HEK293 (cell line): ENCODE data around the gene NANS.

Experiments used
- CTCF ChIA-PET: fragments of 350-600 bp; formaldehyde crosslinking; extraction: SDS; loops from one replicate; lab custom pipeline; 2021; ENCODE audit warnings: antibody characterized with exemption; lab: Yijun Ruan, JAX
- POLR2A ChIA-PET: fragments of 300-600 bp; formaldehyde crosslinking; extraction: SDS; loops from one replicate; lab custom pipeline; 2020; ENCODE audit warnings: antibody characterized with exemption, inconsistent platforms; lab: Yijun Ruan, JAX
- H3K27ac ChIP-seq: fragments of 200-500 bp; sonication (Bioruptor generic); 2 replicates; pipeline ENCODE4 v1.5.1; 2014; ENCODE audit warnings: low read depth, low read length, control low read depth, inconsistent platforms; ENCODE audit errors: extremely low read depth
- H3K36me3 ChIP-seq, 2 experiments: fragments of 200-500 bp in 1 of 2; sonication (Bioruptor generic) in 1 of 2; 1 replicate in 1 of 2; 2 replicates in 1 of 2; pipeline ENCODE4 v1.5.1; 2014 to 2017; ENCODE audit warnings: inconsistent platforms in 2 of 2, low read length in 2 of 2; ENCODE audit not compliant: control insufficient read depth in 2 of 2, insufficient read depth in 1 of 2
- H3K4me1 ChIP-seq: fragments of 200-500 bp; sonication (Bioruptor generic); 2 replicates; pipeline ENCODE4 v1.5.1; 2014; ENCODE audit warnings: mild to moderate bottlenecking, low read length, inconsistent platforms; ENCODE audit not compliant: control insufficient read depth, insufficient read depth
- H3K4me3 ChIP-seq: 2 replicates; pipeline ENCODE4 v1.5.1; 2011; ENCODE audit warnings: low read depth, mild to moderate bottlenecking, control low read depth, low read length, moderate library complexity
- H3K9me3 ChIP-seq: fragments of 200-500 bp; sonication (Bioruptor generic); 2 replicates; pipeline ENCODE4 v1.5.1; 2014; ENCODE audit warnings: low read depth, low read length, inconsistent platforms; ENCODE audit not compliant: control insufficient read depth, insufficient read depth
- GFI1B ChIP-seq: fragments of 450-650 bp; formaldehyde crosslinking; IDR thresholded peaks from 2 replicates; pipeline ENCODE4 v1.5.1; 2016; ENCODE audit warnings: missing biosample characterization, missing genetic modification characterization
- GLI4 ChIP-seq: fragments of 450-650 bp; formaldehyde crosslinking; IDR thresholded peaks from 2 replicates; pipeline ENCODE4 v1.5.1; 2016; ENCODE audit warnings: missing biosample characterization, missing genetic modification characterization
- GLIS1 ChIP-seq: fragments of 450-650 bp; formaldehyde crosslinking; IDR thresholded peaks from 2 replicates; pipeline ENCODE4 v1.5.1; 2016; ENCODE audit warnings: missing biosample characterization, missing genetic modification characterization
- MZF1 ChIP-seq: fragments of 450-650 bp; formaldehyde crosslinking; IDR thresholded peaks from 2 replicates; pipeline ENCODE4 v1.5.1; 2017; ENCODE audit warnings: missing biosample characterization, missing genetic modification characterization, borderline replicate concordance
- OVOL3 ChIP-seq: fragments of 450-650 bp; formaldehyde crosslinking; IDR thresholded peaks from 2 replicates; pipeline ENCODE4 v1.5.1; 2016; ENCODE audit warnings: missing biosample characterization, missing genetic modification characterization
- SCRT2 ChIP-seq: fragments of 450-650 bp; formaldehyde crosslinking; IDR thresholded peaks from 2 replicates; pipeline ENCODE4 v1.5.1; 2016; ENCODE audit warnings: missing biosample characterization, missing genetic modification characterization
- TRIM28 ChIP-seq: IDR thresholded peaks from 2 replicates; pipeline ENCODE4 v1.6.1; 2011; ENCODE audit warnings: low read length, control low read depth, borderline replicate concordance
- ZBTB48 ChIP-seq: fragments of 450-650 bp; formaldehyde crosslinking; IDR thresholded peaks from 2 replicates; pipeline ENCODE4 v1.5.1; 2016; ENCODE audit warnings: missing biosample characterization, missing genetic modification characterization
- ZBTB6 ChIP-seq: fragments of 450-650 bp; formaldehyde crosslinking; IDR thresholded peaks from 2 replicates; pipeline ENCODE4 v1.5.1; 2017; ENCODE audit warnings: missing biosample characterization, missing genetic modification characterization
- ZFP3 ChIP-seq: fragments of 450-650 bp; formaldehyde crosslinking; IDR thresholded peaks from 2 replicates; pipeline ENCODE4 v1.5.1; 2016; ENCODE audit warnings: low read depth, missing biosample characterization, missing genetic modification characterization
- ZFP37 ChIP-seq: fragments of 450-650 bp; formaldehyde crosslinking; IDR thresholded peaks from 2 replicates; pipeline ENCODE4 v1.5.1; 2016; ENCODE audit warnings: missing biosample characterization, missing genetic modification characterization
- ZNF133 ChIP-seq: fragments of 450-650 bp; formaldehyde crosslinking; IDR thresholded peaks from 2 replicates; pipeline ENCODE4 v1.5.1; 2016; ENCODE audit warnings: missing biosample characterization, missing genetic modification characterization
- ZNF138 ChIP-seq: fragments of 450-650 bp; formaldehyde crosslinking; IDR thresholded peaks from 2 replicates; pipeline ENCODE4 v1.5.1; 2016; ENCODE audit warnings: missing biosample characterization, missing genetic modification characterization, borderline replicate concordance
- ZNF157 ChIP-seq: fragments of 450-650 bp; formaldehyde crosslinking; IDR thresholded peaks from 2 replicates; pipeline ENCODE4 v1.5.1; 2016; ENCODE audit warnings: missing biosample characterization, missing genetic modification characterization
- ZNF311 ChIP-seq: fragments of 450-650 bp; formaldehyde crosslinking; IDR thresholded peaks from 2 replicates; pipeline ENCODE4 v1.5.1; 2017; ENCODE audit warnings: missing biosample characterization, missing genetic modification characterization, borderline replicate concordance
- ZNF362 ChIP-seq: fragments of 450-650 bp; formaldehyde crosslinking; IDR thresholded peaks from 2 replicates; pipeline ENCODE4 v1.5.1; 2016; ENCODE audit warnings: missing biosample characterization, missing genetic modification characterization
- ZNF473 ChIP-seq: fragments of 450-650 bp; formaldehyde crosslinking; IDR thresholded peaks from 2 replicates; pipeline ENCODE4 v1.5.1; 2017; ENCODE audit warnings: missing biosample characterization, missing genetic modification characterization
- ZNF501 ChIP-seq: fragments of 450-650 bp; formaldehyde crosslinking; IDR thresholded peaks from 2 replicates; pipeline ENCODE4 v1.5.1; 2016; ENCODE audit warnings: missing biosample characterization, missing genetic modification characterization
- ZNF514 ChIP-seq: fragments of 450-650 bp; formaldehyde crosslinking; IDR thresholded peaks from 2 replicates; pipeline ENCODE4 v1.5.1; 2016; ENCODE audit warnings: missing biosample characterization, missing genetic modification characterization
- ZNF561 ChIP-seq: fragments of 450-650 bp; IDR thresholded peaks from 2 replicates; pipeline ENCODE4 v1.5.1; 2018; ENCODE audit warnings: missing biosample characterization, missing genetic modification characterization, borderline replicate concordance
- ZNF596 ChIP-seq: fragments of 450-650 bp; IDR thresholded peaks from 2 replicates; pipeline ENCODE4 v1.5.0; 2018; ENCODE audit warnings: missing biosample characterization, mild to moderate bottlenecking, missing genetic modification characterization, moderate library complexity
- ZNF830 ChIP-seq: fragments of 450-650 bp; IDR thresholded peaks from 2 replicates; pipeline ENCODE4 v1.5.0; 2018; ENCODE audit warnings: missing biosample characterization, missing genetic modification characterization, low read depth, mild to moderate bottlenecking, moderate library complexity
- ZSCAN23 ChIP-seq: fragments of 450-650 bp; formaldehyde crosslinking; IDR thresholded peaks from 2 replicates; pipeline ENCODE4 v1.5.1; 2016; ENCODE audit warnings: missing biosample characterization, missing genetic modification characterization
- ZSCAN30 ChIP-seq: fragments of 450-650 bp; IDR thresholded peaks from 2 replicates; pipeline ENCODE4 v1.5.1; 2018; ENCODE audit warnings: missing biosample characterization, mild to moderate bottlenecking, missing genetic modification characterization, moderate library complexity
- TF ChIP-seq, protein P1 (sequence below): fragments of 450-650 bp; formaldehyde crosslinking; IDR thresholded peaks from 2 replicates; pipeline ENCODE4 v1.5.1; 2016; ENCODE audit warnings: missing biosample characterization, missing genetic modification characterization
- TF ChIP-seq, protein P2 (sequence below): fragments of 450-650 bp; IDR thresholded peaks from 2 replicates; pipeline ENCODE4 v1.5.1; 2018; ENCODE audit warnings: missing biosample characterization, missing genetic modification characterization

NANS gene

DNA sequence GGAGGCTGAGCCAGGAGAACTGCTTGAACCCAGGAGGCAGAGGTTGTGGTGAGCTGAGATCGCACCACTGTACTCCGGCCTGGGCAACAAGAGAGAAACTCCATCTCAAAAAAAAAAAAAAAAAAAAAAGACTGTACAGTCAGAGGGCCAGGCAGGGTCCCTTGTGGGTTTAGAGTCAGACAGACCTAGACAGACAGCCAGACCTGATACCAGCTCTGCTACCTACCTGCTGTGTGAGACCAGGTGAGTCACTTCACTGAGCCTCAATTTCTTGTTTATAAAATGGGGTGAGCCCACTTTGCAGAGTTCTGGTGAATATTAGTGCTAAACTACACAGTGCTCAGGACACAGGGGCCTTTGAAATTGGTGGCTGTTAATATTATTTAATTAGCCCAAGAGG lies 42.8 kb downstream of the NANS start (continued):
- TF ChIP-seq ZNF362 (tag by site-specific recombination) = no peak
- TF ChIP-seq, all 188 proteins: peak for 0

GRCh38 chr9:98099898-98100297 lies 43.4 kb downstream of the NANS start:
- peaks cover 0 to 38% of the 10 kb centered on the region in 2 experiments; a peak in 2 of 3 replicates for H3K36me3 ChIP-seq
- POLR2A ChIA-PET = no interaction called here
- H3K9me3 ChIP-seq = no peaks in the 10 kb centered on the region
- CTCF ChIA-PET = interaction anchor here (0.8 kb wide), 1 partner anchor 25 kb away, joined by 3 read pairs; no protein-coding TSS in a partner anchor
- no peaks in the 10 kb centered on the region for H3K4me1 ChIP-seq
- TF ChIP-seq MZF1 (tag by site-specific recombination) = no peak
- no peak for TF ChIP-seq GLI4
- no peak for TF ChIP-seq ZSCAN23 (tag by site-specific recombination)
- TF ChIP-seq, protein P1, sequence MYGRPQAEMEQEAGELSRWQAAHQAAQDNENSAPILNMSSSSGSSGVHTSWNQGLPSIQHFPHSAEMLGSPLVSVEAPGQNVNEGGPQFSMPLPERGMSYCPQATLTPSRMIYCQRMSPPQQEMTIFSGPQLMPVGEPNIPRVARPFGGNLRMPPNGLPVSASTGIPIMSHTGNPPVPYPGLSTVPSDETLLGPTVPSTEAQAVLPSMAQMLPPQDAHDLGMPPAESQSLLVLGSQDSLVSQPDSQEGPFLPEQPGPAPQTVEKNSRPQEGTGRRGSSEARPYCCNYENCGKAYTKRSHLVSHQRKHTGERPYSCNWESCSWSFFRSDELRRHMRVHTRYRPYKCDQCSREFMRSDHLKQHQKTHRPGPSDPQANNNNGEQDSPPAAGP (tag by site-specific recombination) = no peak
- no peak overlapping the region for H3K27ac ChIP-seq
- no peak overlapping the region for H3K4me3 ChIP-seq

GRCh38 chr9:98100456-98100855 lies 43.9 kb downstream of the NANS start:
- Histone ChIP-seq H3K36me3 (peaks cover 0 to 33% of the 10 kb centered on the region in 2 experiments; a peak in 2 of 3 replicates), H3K4me3 (no peak overlapping the region), H3K9me3 (no peaks in the 10 kb centered on the region), H3K4me1 (no peaks in the 10 kb centered on the region), H3K27ac (no peak overlapping the region)
- ChIA-PET CTCF (interaction anchor here (0.8 kb wide), 1 partner anchor 26 kb away, joined by 3 read pairs; no protein-coding TSS in a partner anchor), POLR2A (no interaction called here)
- TF ChIP-seq ZNF830 (tag by site-specific recombination) (no peak), ZBTB6 (tag by site-specific recombination) (no peak), ZNF157 (tag by site-specific recombination) (no peak), ZNF133 (tag by site-specific recombination) (no peak), OVOL3 (tag by site-specific recombination) (no peak), ZNF473 (no peak), ZNF138 (tag by site-specific recombination) (no peak), TRIM28 (no peak), GLIS1 (tag by site-specific recombination) (no peak), ZNF311 (tag by site-specific recombination) (no peak), ZFP37 (tag by site-specific recombination) (no peak)
- TF ChIP-seq, protein P1 (tag by site-specific recombination) = no peak

- Histone ChIP-seq H3K36me3 (peaks cover 0 to 35% of the 10 kb centered on the region in 2 experiments; a peak in 2 of 3 replicates), H3K27ac (no peak overlapping the region), H3K4me3 (no peak overlapping the region), H3K9me3 (no peaks in the 10 kb centered on the region), H3K4me1 (no peaks in the 10 kb centered on the region)
- CTCF ChIA-PET = interaction anchor here (1.1 kb wide), 2 partner anchors 17 to 179 kb away, joined by 3 read pairs; partner anchors contain the start of genes TRIM14 and TRMO
- POLR2A ChIA-PET = interaction anchor here (0.6 kb wide), 1 partner anchor 156 kb away, joined by 3 read pairs; no protein-coding TSS in a partner anchor
- TF ChIP-seq GFI1B (tag by site-specific recombination) = no peak
- TF ChIP-seq, protein P2, sequence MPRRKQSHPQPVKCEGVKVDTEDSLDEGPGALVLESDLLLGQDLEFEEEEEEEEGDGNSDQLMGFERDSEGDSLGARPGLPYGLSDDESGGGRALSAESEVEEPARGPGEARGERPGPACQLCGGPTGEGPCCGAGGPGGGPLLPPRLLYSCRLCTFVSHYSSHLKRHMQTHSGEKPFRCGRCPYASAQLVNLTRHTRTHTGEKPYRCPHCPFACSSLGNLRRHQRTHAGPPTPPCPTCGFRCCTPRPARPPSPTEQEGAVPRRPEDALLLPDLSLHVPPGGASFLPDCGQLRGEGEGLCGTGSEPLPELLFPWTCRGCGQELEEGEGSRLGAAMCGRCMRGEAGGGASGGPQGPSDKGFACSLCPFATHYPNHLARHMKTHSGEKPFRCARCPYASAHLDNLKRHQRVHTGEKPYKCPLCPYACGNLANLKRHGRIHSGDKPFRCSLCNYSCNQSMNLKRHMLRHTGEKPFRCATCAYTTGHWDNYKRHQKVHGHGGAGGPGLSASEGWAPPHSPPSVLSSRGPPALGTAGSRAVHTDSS (tag by site-specific recombination) = no peak
- TF ChIP-seq ZNF561 (tag by site-specific recombination) = no peak
- no peak for TF ChIP-seq ZNF596 (tag by site-specific recombination)
- TF ChIP-seq SCRT2 (tag by site-specific recombination) = no peak
- TF ChIP-seq ZFP3 (tag by site-specific recombination) = no peak
- no peak for TF ChIP-seq ZBTB48 (tag by site-specific recombination)
- TF ChIP-seq ZNF501 = no peak
- TF ChIP-seq ZSCAN30 (tag by site-specific recombination) = no peak
- TF ChIP-seq ZNF514 (tag by site-specific recombination) = no peak
Observed at GRCh38 chr9:98101416-98101815, 44.9 kb downstream of the NANS start.
